ENCODE data around the gene CPSF4L. TPM values are rescaled to one million over a fixed set of nuclear protein-coding genes. Genes with fewer than 3 reads are reported as not detected.

CPSF4L gene
- total and polyA plus RNA-seq, 7 donors: not detected

GRCh38 chr17:73228748-73229236 lies 32.9 kb downstream of the CPSF4L start:
- peaks cover 0 to 3% of the 10 kb centered on the region in 2 donors for H3K36me3 ChIP-seq (ENCODE audit: insufficient read depth in 1 of 2, low read depth in 1 of 2)
- H3K27ac ChIP-seq: peak overlapping the region; percentile 82
- H3K27me3 ChIP-seq (ENCODE audit: insufficient read depth in 3 of 3, low read length in 2 of 3): no peaks in the 10 kb centered on the region
- WGBS, 3 donors: 0 to 12% (median 0%) methylated on average over 2 of the region's 2 CpGs
- H3K9me3 ChIP-seq: no peaks in the 10 kb centered on the region
- DNase-seq (peak; percentile 72 to 85), ATAC-seq (peak; percentile 69 to 79 (median 76))
- intact Hi-C loops (cut with DNase I): no loop called here
- peaks cover 53% of the 10 kb centered on the region for H3K4me1 ChIP-seq
- H3K4me3 ChIP-seq: peak overlapping the region; percentile 20
- no peak for TF ChIP-seq CTCF (IDR thresholded peaks at IDR 0.05)

- DNase-seq: no peak
- peak; percentile 25 to 47 (median 36) for ATAC-seq
- WGBS, 3 donors: 38 to 53% (median 44%) methylated on average over 6 of the region's 6 CpGs
Observed at GRCh38 chr17:73227944-73228343, 33.7 kb downstream of the CPSF4L start.

GRCh38 chr17:73227379-73227778 lies 34.3 kb downstream of the CPSF4L start:
- WGBS, 3 donors: 64 to 74% (median 68%) methylated on average over 3 of the region's 3 CpGs
- Histone ChIP-seq H3K4me3 (peak overlapping the region; percentile 23), H3K36me3 (ENCODE audit: insufficient read depth in 1 of 2, low read depth in 1 of 2) (peaks cover 0 to 3% of the 10 kb centered on the region in 2 donors), H3K27ac (peak overlapping the region; percentile 82), H3K9me3 (no peaks in the 10 kb centered on the region), H3K27me3 (ENCODE audit: insufficient read depth in 3 of 3, low read length in 2 of 3) (no peaks in the 10 kb centered on the region), H3K4me1 (peaks cover 47% of the 10 kb centered on the region)
- ATAC-seq (no peak), DNase-seq (no peak)
- TF ChIP-seq CTCF (IDR thresholded peaks at IDR 0.05): no peak
- intact Hi-C loops (cut with DNase I): no loop called here

More at GRCh38 chr17:73227944-73228343, 33.7 kb downstream of the CPSF4L start:
- H3K36me3 ChIP-seq (ENCODE audit: insufficient read depth in 1 of 2, low read depth in 1 of 2): peaks cover 0 to 3% of the 10 kb centered on the region in 2 donors
- peak overlapping the region; percentile 23 for H3K4me3 ChIP-seq
- no peaks in the 10 kb centered on the region for H3K9me3 ChIP-seq
- no peak for TF ChIP-seq CTCF (IDR thresholded peaks at IDR 0.05)
- H3K27me3 ChIP-seq (ENCODE audit: insufficient read depth in 3 of 3, low read length in 2 of 3): no peaks in the 10 kb centered on the region
- H3K4me1 ChIP-seq: peaks cover 47% of the 10 kb centered on the region
- H3K27ac ChIP-seq: peak overlapping the region; percentile 82
- intact Hi-C loops (cut with DNase I): no loop called here

- DNase-seq (no peak), ATAC-seq (no peak)
- Histone ChIP-seq H3K36me3 (ENCODE audit: insufficient read depth in 1 of 2, low read depth in 1 of 2) (peaks cover 0 to 3% of the 10 kb centered on the region in 2 donors), H3K4me1 (peaks cover 47% of the 10 kb centered on the region), H3K4me3 (no peak overlapping the region), H3K9me3 (no peaks in the 10 kb centered on the region), H3K27me3 (ENCODE audit: insufficient read depth in 3 of 3, low read length in 2 of 3) (no peaks in the 10 kb centered on the region), H3K27ac (peak overlapping the region; percentile 82)
- TF ChIP-seq CTCF (IDR thresholded peaks at IDR 0.05): no peak
- intact Hi-C loops (cut with DNase I): no loop called here
- WGBS, 3 donors: 78 to 79% (median 78%) methylated on average over 3 of the region's 3 CpGs
Observed at GRCh38 chr17:73226556-73227172, 35.0 kb downstream of the CPSF4L start.

Measured in psoas muscle (tissue), 8 donors.